Fibroblast of lung (primary cell): ENCODE results near the gene PPT1. TPM values are rescaled to one million over a fixed set of nuclear protein-coding genes. Genes with fewer than 3 reads are reported as not detected.

Source experiments
- DNase-seq, 2 donors: peaks; one replicate each; pipeline versions ENCODE4 v3.0.0 to v3.0.0-alpha.2; 2010; ENCODE audit warnings: low read depth in 2 of 2
- H2AFZ ChIP-seq: 2 replicates; pipeline ENCODE4 v1.5.1; 2012; ENCODE audit warnings: low read length, control low read depth, inconsistent platforms
- H3K27ac ChIP-seq: 2 replicates; pipeline ENCODE4 v1.5.1; 2011; ENCODE audit warnings: low read length, control low read depth; ENCODE audit not compliant: insufficient read depth
- H3K27me3 ChIP-seq: 2 replicates; pipeline ENCODE4 v1.5.1; 2011; ENCODE audit warnings: mild to moderate bottlenecking, low read length; ENCODE audit not compliant: control insufficient read depth, insufficient read depth
- H3K36me3 ChIP-seq: 2 replicates; pipeline ENCODE4 v1.5.1; 2011; ENCODE audit warnings: low read length; ENCODE audit not compliant: control insufficient read depth, insufficient read depth
- H3K4me1 ChIP-seq: 2 replicates; pipeline ENCODE4 v1.5.1; 2011; ENCODE audit warnings: low read length; ENCODE audit not compliant: control insufficient read depth, insufficient read depth; ENCODE audit errors: extremely low read depth
- H3K4me2 ChIP-seq: 2 replicates; pipeline ENCODE4 v1.5.1; 2011; ENCODE audit warnings: low read length, control low read depth; ENCODE audit not compliant: insufficient read depth; ENCODE audit errors: extremely low read depth
- H3K4me3 ChIP-seq, 4 experiments: fragments of 200-600 bp in 1 of 4; sonication (generic) in 1 of 4; replicated peaks in 1 of 4; 2 replicates each; pipeline ENCODE4 v1.5.1; 2011 to 2016; ENCODE audit warnings: low read length in 4 of 4, low read depth in 3 of 4, mild to moderate bottlenecking in 3 of 4, control low read depth in 2 of 4, inconsistent platforms in 1 of 4, mixed read lengths in 1 of 4; ENCODE audit not compliant: insufficient read depth in 1 of 4; ENCODE audit errors: control extremely low read depth in 1 of 4
- H3K79me2 ChIP-seq: 2 replicates; pipeline ENCODE4 v1.5.1; 2012; ENCODE audit warnings: mild to moderate bottlenecking, low read length, inconsistent platforms; ENCODE audit not compliant: control insufficient read depth, insufficient read depth
- H3K9ac ChIP-seq: 2 replicates; pipeline ENCODE4 v1.5.1; 2011; ENCODE audit warnings: mild to moderate bottlenecking, low read length, control low read depth; ENCODE audit not compliant: insufficient read depth
- H3K9me3 ChIP-seq: 2 replicates; pipeline ENCODE4 v1.5.1; 2012; ENCODE audit warnings: low read depth, low read length; ENCODE audit not compliant: control insufficient read depth, insufficient read depth
- H4K20me1 ChIP-seq: 2 replicates; pipeline ENCODE4 v1.5.1; 2011; ENCODE audit warnings: low read length; ENCODE audit not compliant: control insufficient read depth, insufficient read depth; ENCODE audit errors: extremely low read depth
- CTCF ChIP-seq, 2 donors: IDR thresholded peaks in 1 of 2; conservative IDR thresholded peaks in 1 of 2; 1 replicate in 1 of 2; 2 replicates in 1 of 2; pipeline ENCODE4 v1.5.1; 2011 to 2012; ENCODE audit warnings: low read length in 2 of 2, control low read depth in 1 of 2, inconsistent platforms in 1 of 2, low read depth in 1 of 2, mild to moderate bottlenecking in 1 of 2
- EZH2 ChIP-seq: IDR thresholded peaks from 2 replicates; pipeline ENCODE4 v1.5.1; 2012; ENCODE audit warnings: low read length, control low read depth, mild to moderate bottlenecking; ENCODE audit errors: missing control alignments
- polyA plus RNA-seq, 2 donors: library from polyadenylated mRNA; depleted of rRNA in 1 of 2; stranded (reverse) in 1 of 2; unstranded in 1 of 2; fragments of >200 nt; gene quantifications; 2 replicates each; pipeline ENCODE4 v1.2.1, GENCODE V29; 2011 to 2012; ENCODE audit warnings: missing spikeins in 1 of 2
- total RNA-seq: library from RNA; depleted of rRNA; stranded (reverse); fragments of >200 nt; gene quantifications from 2 replicates; pipeline ENCODE4 v1.2.1, GENCODE V29; 2014

Gene PPT1
- total and polyA plus RNA-seq, 2 donors (not counting 1 experiment from before 2014, with no cell fraction given) = 41.0 to 81.1 TPM

- peaks cover 8% of the 10 kb centered on the region for H3K27me3 ChIP-seq
- peak overlapping the region; percentile 49 for H2AFZ ChIP-seq
- H3K9me3 ChIP-seq = no peaks in the 10 kb centered on the region
- no peak for TF ChIP-seq EZH2
- no peaks in the 10 kb centered on the region for H4K20me1 ChIP-seq
- H3K27ac ChIP-seq = no peak overlapping the region
- DNase-seq = peak in 1 of 2 donors; percentile 47
- H3K79me2 ChIP-seq = no peaks in the 10 kb centered on the region
- H3K4me3 ChIP-seq = no peak overlapping the region
- H3K4me1 ChIP-seq = no peaks in the 10 kb centered on the region
- H3K4me2 ChIP-seq = no peak overlapping the region
- no peaks in the 10 kb centered on the region for H3K36me3 ChIP-seq
- no peak overlapping the region for H3K9ac ChIP-seq
These were observed 43.3 kb upstream of the PPT1 start for GRCh38 chr1:40140211-40140973.

DNA sequence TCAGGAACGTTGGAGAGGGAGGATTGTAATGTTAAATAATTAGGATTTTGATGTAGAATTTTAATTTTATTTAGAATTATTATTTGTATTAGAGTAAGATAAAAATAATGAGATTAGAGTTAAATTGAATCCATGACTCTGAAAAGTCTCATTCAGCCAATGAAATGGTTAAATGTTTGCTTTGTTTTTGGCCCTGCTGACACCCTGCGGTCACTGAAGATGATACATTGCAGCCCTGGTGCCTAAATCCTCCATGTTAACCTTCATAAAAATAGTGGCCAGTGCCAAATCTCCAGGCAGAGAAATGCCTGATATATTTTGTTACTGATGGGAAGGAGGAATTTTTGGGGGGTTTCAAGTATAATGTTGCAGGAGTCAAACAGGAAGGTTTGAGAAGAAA lies 36.8 kb upstream of the PPT1 start:
- H3K4me1 ChIP-seq = no peaks in the 10 kb centered on the region
- no peak overlapping the region for H3K27ac ChIP-seq
- no peak overlapping the region for H3K4me3 ChIP-seq
- no peak overlapping the region for H2AFZ ChIP-seq
- no peaks in the 10 kb centered on the region for H3K9me3 ChIP-seq
- H3K27me3 ChIP-seq = peaks cover 15% of the 10 kb centered on the region
- H3K4me2 ChIP-seq = no peak overlapping the region
- no peak overlapping the region for H3K9ac ChIP-seq
- TF ChIP-seq CTCF (conservative IDR thresholded peaks at IDR 0.05 in 1 of 2, IDR thresholded peaks at IDR 0.05 in 1 of 2; ENCODE audit: low read depth in 1 of 2, low read length in 2 of 2) = no peak
- TF ChIP-seq EZH2 = no peak
- no peak for DNase-seq
- no peaks in the 10 kb centered on the region for H3K36me3 ChIP-seq
- H4K20me1 ChIP-seq = no peaks in the 10 kb centered on the region
- no peaks in the 10 kb centered on the region for H3K79me2 ChIP-seq

- H3K4me1 ChIP-seq = no peaks in the 10 kb centered on the region
- H3K9ac ChIP-seq = no peak overlapping the region
- no peaks in the 10 kb centered on the region for H4K20me1 ChIP-seq
- peaks cover 15% of the 10 kb centered on the region for H3K27me3 ChIP-seq
- H3K79me2 ChIP-seq = no peaks in the 10 kb centered on the region
- no peaks in the 10 kb centered on the region for H3K9me3 ChIP-seq
- no peak for DNase-seq
- H3K4me3 ChIP-seq = no peak overlapping the region
- TF ChIP-seq CTCF (conservative IDR thresholded peaks at IDR 0.05 in 1 of 2, IDR thresholded peaks at IDR 0.05 in 1 of 2; ENCODE audit: low read depth in 1 of 2, low read length in 2 of 2) (no peak), EZH2 (no peak)
- no peak overlapping the region for H3K4me2 ChIP-seq
- H3K36me3 ChIP-seq = no peaks in the 10 kb centered on the region
- H2AFZ ChIP-seq = peak overlapping the region; percentile 80
- H3K27ac ChIP-seq = no peak overlapping the region
These were observed 36.2 kb upstream of the PPT1 start for GRCh38 chr1:40133312-40133665.
